ENCODE measurements around the gene CLASRP. TPM values are rescaled to one million over a fixed set of nuclear protein-coding genes. Genes with fewer than 3 reads are reported as not detected.

The CLASRP gene
- total and polyA plus RNA-seq, 9 of the 15 experiments (the other 6 are each of a cell fraction or from before 2014, with no cell fraction given): 0.94 to 86.3 (median 44.0) TPM

GRCh38 chr19:45092747-45093678 is 54.2 kb downstream of the CLASRP start, which contains the start of gene PPP1R37 (continued):
- TF ChIP-seq KDM1A (IDR thresholded peaks at IDR 0.05) (no peak), HMGN3 (IDR thresholded peaks at IDR 0.05; ENCODE audit: borderline replicate concordance, extremely low read depth, insufficient read length, low read depth, low read length) (peak; percentile 70), IRF1 (CRISPR knock-in tag; IDR thresholded peaks at IDR 0.05; ENCODE audit: borderline replicate concordance) (no peak), ZNF644 (tag; IDR thresholded peaks at IDR 0.05; ENCODE audit: low read depth) (0 out of 2 replicates have a peak, but pooled peaks have one; percentile 8), ZNF311 (CRISPR knock-in tag; IDR thresholded peaks at IDR 0.05) (no peak), GATAD2A (IDR thresholded peaks at IDR 0.05) (0 out of 2 replicates have a peak, but pooled peaks have one; percentile 48), ZNF639 (CRISPR knock-in tag; conservative IDR thresholded peaks at IDR 0.05 in 1 of 2, IDR thresholded peaks at IDR 0.05 in 1 of 2) (peak in 1 of 2 experiments; percentile 100; a peak in 2 of 4 replicates), HOXB6 (CRISPR knock-in tag; IDR thresholded peaks at IDR 0.05; ENCODE audit: borderline replicate concordance) (no peak), SNIP1 (IDR thresholded peaks at IDR 0.05; ENCODE audit: low read depth) (no peak), MIER1 (IDR thresholded peaks at IDR 0.05; ENCODE audit: low read depth) (no peak), ARHGAP35 (IDR thresholded peaks at IDR 0.05; ENCODE audit: partially characterized antibody) (no peak), RAD21 (CRISPR knock-in tag; conservative IDR thresholded peaks at IDR 0.05 in 1 of 2, IDR thresholded peaks at IDR 0.05 in 1 of 2) (peak in 1 of 2 experiments; percentile 2; a peak in 2 of 4 replicates)
- TF ChIP-seq, protein P1, sequence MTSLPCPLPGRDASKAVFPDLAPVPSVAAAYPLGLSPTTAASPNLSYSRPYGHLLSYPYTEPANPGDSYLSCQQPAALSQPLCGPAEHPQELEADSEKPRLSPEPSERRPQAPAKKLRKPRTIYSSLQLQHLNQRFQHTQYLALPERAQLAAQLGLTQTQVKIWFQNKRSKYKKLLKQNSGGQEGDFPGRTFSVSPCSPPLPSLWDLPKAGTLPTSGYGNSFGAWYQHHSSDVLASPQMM (CRISPR knock-in tag; IDR thresholded peaks at IDR 0.05): no peak
- TF ChIP-seq, protein P2, sequence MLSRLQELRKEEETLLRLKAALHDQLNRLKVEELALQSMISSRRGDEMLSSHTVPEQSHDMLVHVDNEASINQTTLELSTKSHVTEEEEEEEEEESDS (CRISPR knock-in tag; IDR thresholded peaks at IDR 0.05): no peak
- TF ChIP-seq, protein P3, sequence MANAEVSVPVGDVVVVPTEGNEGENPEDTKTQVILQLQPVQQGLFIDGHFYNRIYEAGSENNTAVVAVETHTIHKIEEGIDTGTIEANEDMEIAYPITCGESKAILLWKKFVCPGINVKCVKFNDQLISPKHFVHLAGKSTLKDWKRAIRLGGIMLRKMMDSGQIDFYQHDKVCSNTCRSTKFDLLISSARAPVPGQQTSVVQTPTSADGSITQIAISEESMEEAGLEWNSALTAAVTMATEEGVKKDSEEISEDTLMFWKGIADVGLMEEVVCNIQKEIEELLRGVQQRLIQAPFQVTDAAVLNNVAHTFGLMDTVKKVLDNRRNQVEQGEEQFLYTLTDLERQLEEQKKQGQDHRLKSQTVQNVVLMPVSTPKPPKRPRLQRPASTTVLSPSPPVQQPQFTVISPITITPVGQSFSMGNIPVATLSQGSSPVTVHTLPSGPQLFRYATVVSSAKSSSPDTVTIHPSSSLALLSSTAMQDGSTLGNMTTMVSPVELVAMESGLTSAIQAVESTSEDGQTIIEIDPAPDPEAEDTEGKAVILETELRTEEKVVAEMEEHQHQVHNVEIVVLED (CRISPR knock-in tag; IDR thresholded peaks at IDR 0.05): peak; percentile 87
- TF ChIP-seq, protein P4, sequence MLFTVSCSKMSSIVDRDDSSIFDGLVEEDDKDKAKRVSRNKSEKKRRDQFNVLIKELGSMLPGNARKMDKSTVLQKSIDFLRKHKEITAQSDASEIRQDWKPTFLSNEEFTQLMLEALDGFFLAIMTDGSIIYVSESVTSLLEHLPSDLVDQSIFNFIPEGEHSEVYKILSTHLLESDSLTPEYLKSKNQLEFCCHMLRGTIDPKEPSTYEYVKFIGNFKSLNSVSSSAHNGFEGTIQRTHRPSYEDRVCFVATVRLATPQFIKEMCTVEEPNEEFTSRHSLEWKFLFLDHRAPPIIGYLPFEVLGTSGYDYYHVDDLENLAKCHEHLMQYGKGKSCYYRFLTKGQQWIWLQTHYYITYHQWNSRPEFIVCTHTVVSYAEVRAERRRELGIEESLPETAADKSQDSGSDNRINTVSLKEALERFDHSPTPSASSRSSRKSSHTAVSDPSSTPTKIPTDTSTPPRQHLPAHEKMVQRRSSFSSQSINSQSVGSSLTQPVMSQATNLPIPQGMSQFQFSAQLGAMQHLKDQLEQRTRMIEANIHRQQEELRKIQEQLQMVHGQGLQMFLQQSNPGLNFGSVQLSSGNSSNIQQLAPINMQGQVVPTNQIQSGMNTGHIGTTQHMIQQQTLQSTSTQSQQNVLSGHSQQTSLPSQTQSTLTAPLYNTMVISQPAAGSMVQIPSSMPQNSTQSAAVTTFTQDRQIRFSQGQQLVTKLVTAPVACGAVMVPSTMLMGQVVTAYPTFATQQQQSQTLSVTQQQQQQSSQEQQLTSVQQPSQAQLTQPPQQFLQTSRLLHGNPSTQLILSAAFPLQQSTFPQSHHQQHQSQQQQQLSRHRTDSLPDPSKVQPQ (CRISPR knock-in tag; IDR thresholded peaks at IDR 0.05; ENCODE audit: borderline replicate concordance): no peak
